MM.1S (cell line): ENCODE measurements around the gene TSN.
A peak's percentile ranks its signal among the peaks of the same experiment; 100 is the strongest.

Experiments used
- DNase-seq: peaks from one replicate; pipeline ENCODE4 v3.0.0-alpha.2; 2015
- H2AFZ ChIP-seq: fragments of 300-600 bp; sonication (generic); 2 replicates; pipeline ENCODE4 v1.6.0; 2016; ENCODE audit warnings: antibody characterized with exemption, low read length
- H3F3A ChIP-seq: fragments of 300-600 bp; sonication (generic); 2 replicates; pipeline ENCODE4 v1.6.1; 2016; ENCODE audit warnings: mild to moderate bottlenecking, antibody characterized with exemption, low read length, moderate library complexity, mixed read lengths; ENCODE audit not compliant: insufficient read depth
- H3K27ac ChIP-seq: fragments of 300-600 bp; sonication (generic); 2 replicates; pipeline ENCODE4 v1.5.1; 2016; ENCODE audit warnings: mild to moderate bottlenecking, low read length
- H3K27me3 ChIP-seq: fragments of 300-600 bp; sonication (generic); replicated peaks from 2 replicates; pipeline ENCODE4 v1.6.0; 2016; ENCODE audit warnings: low read length; ENCODE audit not compliant: insufficient read depth
- H3K36me3 ChIP-seq: fragments of 300-600 bp; sonication (generic); replicated peaks from 2 replicates; pipeline ENCODE4 v1.6.1; 2016; ENCODE audit warnings: mild to moderate bottlenecking, low read length, mixed read lengths; ENCODE audit not compliant: insufficient read depth
- H3K4me1 ChIP-seq: fragments of 300-600 bp; sonication (generic); 2 replicates; pipeline ENCODE4 v1.6.1; 2016; ENCODE audit warnings: low read length, mixed read lengths
- H3K4me2 ChIP-seq: fragments of 300-600 bp; sonication (generic); 2 replicates; pipeline ENCODE4 v1.6.0; 2016; ENCODE audit warnings: low read depth, low read length
- H3K4me3 ChIP-seq: fragments of 300-600 bp; sonication (generic); 2 replicates; pipeline ENCODE4 v1.5.1; 2016; ENCODE audit warnings: low read length, mixed read lengths
- H3K79me2 ChIP-seq: fragments of 300-600 bp; sonication (generic); 2 replicates; pipeline ENCODE4 v1.6.1; 2016; ENCODE audit warnings: mixed run types, low read length, mixed read lengths
- H3K9ac ChIP-seq: fragments of 300-600 bp; sonication (generic); 2 replicates; pipeline ENCODE4 v1.6.1; 2016; ENCODE audit warnings: low read length, mixed read lengths
- H3K9me2 ChIP-seq: fragments of 300-600 bp; sonication (generic); replicated peaks from 2 replicates; pipeline ENCODE4 v1.6.1; 2016; ENCODE audit warnings: mild to moderate bottlenecking, low read length, mixed read lengths; ENCODE audit not compliant: insufficient read depth
- H3K9me3 ChIP-seq: fragments of 300-600 bp; sonication (generic); replicated peaks from 2 replicates; pipeline ENCODE4 v1.6.1; 2016; ENCODE audit warnings: mild to moderate bottlenecking, low read length, mixed read lengths; ENCODE audit not compliant: insufficient read depth
- H4K20me1 ChIP-seq: fragments of 300-600 bp; sonication (generic); 2 replicates; pipeline ENCODE4 v1.6.1; 2016; ENCODE audit warnings: mild to moderate bottlenecking, low read length, moderate library complexity, mixed read lengths; ENCODE audit not compliant: insufficient read depth
- CTCF ChIP-seq: fragments of 300-600 bp; sonication (generic); IDR thresholded peaks from 2 replicates; pipeline ENCODE4 v1.5.1; 2016; ENCODE audit warnings: antibody characterized with exemption, low read length, mixed read lengths
- EZH2 ChIP-seq: fragments of 300-600 bp; sonication (generic); optimal IDR thresholded peaks from 2 replicates; pipeline ENCODE3; 2017; ENCODE audit warnings: low read depth, mild to moderate bottlenecking, antibody characterized with exemption, low read length, mixed read lengths
- EZH2phosphoT487 ChIP-seq: fragments of 300-600 bp; sonication (generic); IDR thresholded peaks from 2 replicates; pipeline ENCODE4 v1.6.1; 2018; ENCODE audit warnings: antibody characterized with exemption, low read length

Gene TSN

DNA sequence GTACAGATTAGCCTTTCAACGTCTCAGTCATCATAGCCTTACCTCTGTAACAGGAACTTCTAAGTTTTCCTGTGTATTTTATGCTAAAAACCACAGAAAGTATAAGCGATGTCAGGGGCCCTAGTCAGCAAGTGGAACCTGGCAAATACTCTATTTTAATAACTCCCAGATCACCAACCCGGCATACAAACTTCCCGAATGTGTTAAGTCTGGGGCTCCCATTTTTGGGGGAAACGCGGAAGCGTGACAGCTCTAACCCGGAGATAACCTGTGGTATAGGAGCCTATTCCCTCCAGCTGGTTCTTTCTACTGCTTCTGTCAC, 19.4 kb upstream of the TSN start:
- peaks cover 3% of the 10 kb centered on the region; the same call in 1 of the 2 replicates for H4K20me1 ChIP-seq
- peak overlapping the region; percentile 89 for H2AFZ ChIP-seq
- peaks cover 9% of the 10 kb centered on the region for H3F3A ChIP-seq
- no peaks in the 10 kb centered on the region; the same call in 1 of the 2 replicates for H3K4me1 ChIP-seq
- peak overlapping the region; percentile 96 for H3K9ac ChIP-seq
- TF ChIP-seq EZH2: no peak
- TF ChIP-seq CTCF: no peak
- TF ChIP-seq EZH2phosphoT487: no peak
- peak overlapping the region; percentile 96 for H3K4me3 ChIP-seq
- no peaks in the 10 kb centered on the region for H3K9me2 ChIP-seq
- H3K27ac ChIP-seq: peak overlapping the region; percentile 64; the same call in 1 of the 2 replicates
- H3K79me2 ChIP-seq: peaks cover 48% of the 10 kb centered on the region
- DNase-seq: peak; percentile 7
- no peaks in the 10 kb centered on the region; the same call in 1 of the 2 replicates for H3K27me3 ChIP-seq
- no peaks in the 10 kb centered on the region for H3K9me3 ChIP-seq
- peak overlapping the region; percentile 64 for H3K4me2 ChIP-seq
- peaks cover 7% of the 10 kb centered on the region for H3K36me3 ChIP-seq

DNA sequence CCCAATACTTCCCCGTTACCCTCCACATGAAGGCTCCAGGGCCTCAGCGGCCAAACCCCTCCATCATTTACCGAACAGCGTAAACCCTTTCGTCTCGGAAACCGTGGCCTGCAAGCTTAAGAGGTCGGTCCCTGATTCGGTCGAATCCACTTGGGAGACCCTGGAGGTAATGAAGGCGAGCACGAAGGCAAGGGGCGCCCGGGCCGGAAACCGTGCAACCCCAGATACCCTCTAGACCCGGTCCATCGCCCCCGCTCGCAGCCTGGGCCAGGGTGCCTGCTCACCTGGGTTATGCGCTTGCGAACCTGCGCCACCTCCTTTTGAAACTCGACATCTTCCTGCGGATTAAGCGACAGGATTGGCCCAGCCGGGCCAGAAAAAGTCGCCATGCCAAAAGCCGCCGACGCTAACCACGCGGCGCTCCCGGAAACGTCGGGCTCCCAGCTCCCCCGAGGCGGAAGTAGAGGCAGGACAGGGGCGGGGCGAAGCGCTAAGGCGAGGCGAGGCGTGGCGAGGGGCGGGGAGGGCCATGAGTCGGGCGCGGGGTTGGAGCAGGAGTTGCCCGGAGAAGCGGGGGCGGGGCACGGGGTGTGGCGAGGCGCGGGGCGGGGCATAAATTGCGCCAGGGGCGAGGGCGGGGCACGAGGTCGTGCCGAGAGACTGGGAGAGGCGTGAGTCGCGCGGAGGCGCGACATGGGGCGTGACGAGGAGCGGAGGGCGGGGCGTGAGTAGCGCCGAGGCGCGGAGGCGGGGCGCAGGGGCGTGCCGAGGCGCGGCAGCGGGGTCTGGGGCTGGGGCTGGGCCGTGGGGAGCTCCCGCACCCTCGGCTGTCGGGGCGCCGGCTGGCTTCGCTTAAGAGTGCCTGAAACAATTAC, 18.8 kb upstream of the TSN start, which contains the start of gene NIFK:
Gene NIFK (minus strand): TSS at position 414 of the 875 bp plus-strand sequence. CDS start 25 bp downstream, at position 389.
- Histone ChIP-seq H3K9ac (peak within 1 kb of the TSS; percentile 96), H3K4me3 (peak within 1 kb of the TSS; percentile 96), H3K27me3 (no peaks in the 10 kb centered on the region; the same call in 1 of the 2 replicates), H4K20me1 (peaks cover 3% of the 10 kb centered on the region; the same call in 1 of the 2 replicates), H3K9me3 (no peaks in the 10 kb centered on the region), H3K4me2 (peak within 1 kb of the TSS; percentile 64), H3K36me3 (peaks cover 7% of the 10 kb centered on the region), H2AFZ (peak within 1 kb of the TSS; percentile 89), H3K4me1 (no peaks in the 10 kb centered on the region; the same call in 1 of the 2 replicates), H3K79me2 (peaks cover 43% of the 10 kb centered on the region), H3F3A (peaks cover 9% of the 10 kb centered on the region), H3K9me2 (no peaks in the 10 kb centered on the region), H3K27ac (peak within 1 kb of the TSS; percentile 64; the same call in 1 of the 2 replicates)
- peak; percentile 98 for DNase-seq
- TF ChIP-seq EZH2phosphoT487 (no peak), EZH2 (no peak)

DNA sequence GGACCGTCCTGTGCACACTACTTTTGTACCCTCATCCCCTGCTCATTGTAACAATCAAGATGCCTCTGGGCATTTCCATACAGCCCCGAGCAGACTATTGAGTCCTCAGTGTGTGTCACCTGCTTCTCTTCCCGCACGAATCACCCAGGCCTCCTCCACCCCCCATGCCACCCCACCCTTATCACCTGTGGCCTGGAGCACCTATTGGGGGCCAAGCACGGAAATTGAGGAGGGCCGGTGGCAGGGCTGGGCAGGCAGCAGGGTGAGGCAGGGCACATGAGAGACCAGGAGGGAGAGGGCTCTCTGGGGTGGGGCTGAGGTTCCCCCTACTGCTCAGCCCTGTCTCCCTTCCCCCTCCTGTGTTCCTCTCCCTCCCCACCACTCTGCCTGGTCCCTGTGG, 14.5 kb upstream of the TSN start:
- Histone ChIP-seq H3F3A (peaks cover 7% of the 10 kb centered on the region), H3K4me3 (no peak overlapping the region), H3K4me2 (no peak overlapping the region), H3K9me3 (no peaks in the 10 kb centered on the region), H3K27ac (no peak overlapping the region), H3K36me3 (no peaks in the 10 kb centered on the region), H3K9ac (no peak overlapping the region), H3K4me1 (no peaks in the 10 kb centered on the region), H3K27me3 (no peaks in the 10 kb centered on the region; the same call in 1 of the 2 replicates), H2AFZ (no peak overlapping the region), H3K79me2 (peaks cover 8% of the 10 kb centered on the region), H3K9me2 (no peaks in the 10 kb centered on the region), H4K20me1 (no peaks in the 10 kb centered on the region)
- no peak for DNase-seq
- TF ChIP-seq EZH2 (no peak), EZH2phosphoT487 (no peak)

DNA sequence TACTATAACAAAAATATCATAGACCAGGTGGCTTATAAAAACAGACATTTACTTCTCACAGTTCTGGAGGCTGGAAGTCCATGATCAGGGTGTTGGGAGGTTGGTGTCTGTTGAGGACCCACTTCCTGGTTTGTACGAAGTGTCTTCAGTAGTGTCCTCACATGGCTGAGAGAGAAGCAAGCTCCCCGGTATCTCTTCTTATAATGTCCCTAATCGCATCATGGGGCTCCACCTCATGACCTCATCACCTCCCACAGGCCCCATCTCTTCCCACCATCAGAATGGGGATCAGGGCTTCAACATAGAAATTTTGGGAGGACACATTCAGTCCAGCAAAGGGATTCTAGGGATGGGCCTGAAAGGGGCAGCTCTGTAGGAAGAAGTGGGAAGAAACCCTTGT, 14.0 kb upstream of the TSN start:
- no peak overlapping the region for H3K4me3 ChIP-seq
- H3F3A ChIP-seq: peaks cover 2% of the 10 kb centered on the region
- H3K4me2 ChIP-seq: no peak overlapping the region
- no peaks in the 10 kb centered on the region for H3K36me3 ChIP-seq
- no peaks in the 10 kb centered on the region for H3K9me3 ChIP-seq
- H3K9ac ChIP-seq: no peak overlapping the region
- H3K4me1 ChIP-seq: no peaks in the 10 kb centered on the region
- H3K79me2 ChIP-seq: peaks cover 3% of the 10 kb centered on the region
- no peak for TF ChIP-seq EZH2phosphoT487
- TF ChIP-seq CTCF: no peak
- no peak for TF ChIP-seq EZH2
- no peak overlapping the region for H2AFZ ChIP-seq
- H3K27me3 ChIP-seq: no peaks in the 10 kb centered on the region; the same call in 1 of the 2 replicates
- no peak overlapping the region for H3K27ac ChIP-seq
- no peaks in the 10 kb centered on the region for H4K20me1 ChIP-seq
- H3K9me2 ChIP-seq: no peaks in the 10 kb centered on the region
- no peak for DNase-seq
